GM23338 (cell line): ENCODE data around the gene TUBA1C. TPM values are rescaled to one million over a fixed set of nuclear protein-coding genes. Genes with fewer than 3 reads are reported as not detected.

Source experiments
- ATAC-seq: fragments of 200-7000 bp; cut with Tn5 transposase; 3 replicates; pipeline ENCODE4 v1.9.1; 2020
- DNase-seq: peaks from one replicate; pipeline ENCODE4 v3.0.0-alpha.2; 2015; ENCODE audit warnings: low spot score
- H2AFZ ChIP-seq: fragments of 200-600 bp; sonication (generic); 2 replicates; pipeline ENCODE4 v1.8.0; 2016; ENCODE audit warnings: antibody characterized with exemption, mild to moderate bottlenecking, moderate library complexity
- H3F3A ChIP-seq: fragments of 200-600 bp; sonication (generic); replicated peaks from 2 replicates; pipeline ENCODE4 v1.8.0; 2017; ENCODE audit warnings: antibody characterized with exemption, mixed run types, low read depth
- H3K27ac ChIP-seq: fragments of 200-600 bp; sonication (generic); 2 replicates; pipeline ENCODE4 v1.6.1; 2016; ENCODE audit warnings: low read depth
- H3K27me3 ChIP-seq: fragments of 200-600 bp; sonication (generic); 2 replicates; pipeline ENCODE4 v1.8.0; 2016; ENCODE audit warnings: mild to moderate bottlenecking, mixed run types, moderate library complexity; ENCODE audit not compliant: insufficient read depth
- H3K36me3 ChIP-seq: fragments of 200-600 bp; sonication (generic); 2 replicates; pipeline ENCODE4 v1.8.0; 2016; ENCODE audit warnings: mild to moderate bottlenecking; ENCODE audit not compliant: insufficient read depth
- H3K4me1 ChIP-seq: fragments of 200-600 bp; sonication (generic); 2 replicates; pipeline ENCODE4 v1.8.0; 2016; ENCODE audit warnings: mild to moderate bottlenecking, moderate library complexity; ENCODE audit not compliant: insufficient read depth
- H3K4me2 ChIP-seq: fragments of 200-600 bp; sonication (generic); 2 replicates; pipeline ENCODE4 v1.7.1; 2017; ENCODE audit warnings: mixed run types
- H3K4me3 ChIP-seq: fragments of 200-600 bp; sonication (generic); 2 replicates; pipeline ENCODE4 v1.6.1; 2016; ENCODE audit warnings: mixed run types
- H3K79me2 ChIP-seq: fragments of 200-600 bp; sonication (generic); replicated peaks from 2 replicates; pipeline ENCODE4 v1.8.0; 2017; ENCODE audit warnings: mild to moderate bottlenecking; ENCODE audit not compliant: insufficient read depth
- H3K9me2 ChIP-seq: fragments of 200-600 bp; sonication (generic); 2 replicates; pipeline ENCODE4 v1.8.0; 2017; ENCODE audit not compliant: insufficient read depth
- H4K20me1 ChIP-seq: fragments of 200-600 bp; sonication (generic); replicated peaks from 2 replicates; pipeline ENCODE4 v1.8.0; 2017; ENCODE audit warnings: mild to moderate bottlenecking; ENCODE audit not compliant: insufficient read depth
- H3K27ac Mint-ChIP-seq: 2 replicates; pipeline ENCODE4 v1.8.0; 2020; ENCODE audit warnings: inconsistent platforms, mild to moderate bottlenecking, moderate library complexity, mixed read lengths
- H3K27me3 Mint-ChIP-seq: 3 replicates; pipeline ENCODE4 v1.8.0; 2022; ENCODE audit warnings: low read depth, mild to moderate bottlenecking, moderate library complexity, mixed read lengths, inconsistent platforms; ENCODE audit not compliant: insufficient read depth, poor library complexity
- H3K36me3 Mint-ChIP-seq: 3 replicates; pipeline ENCODE4 v1.8.0; 2021; ENCODE audit warnings: low read depth, mild to moderate bottlenecking, inconsistent platforms, moderate library complexity, mixed read lengths
- H3K4me1 Mint-ChIP-seq: 3 replicates; pipeline ENCODE4 v1.8.0; 2020; ENCODE audit warnings: mild to moderate bottlenecking, inconsistent platforms, mixed read lengths
- H3K4me3 Mint-ChIP-seq: 3 replicates; pipeline ENCODE4 v1.8.0; 2021; ENCODE audit warnings: moderate library complexity, mild to moderate bottlenecking, inconsistent platforms, mixed read lengths
- H3K9me3 Mint-ChIP-seq: 3 replicates; pipeline ENCODE4 v1.8.0; 2020; ENCODE audit warnings: moderate library complexity, mild to moderate bottlenecking, inconsistent platforms, mixed read lengths
- CREB1 ChIP-seq: fragments of 250-450 bp; sonication (Bioruptor Pico); IDR thresholded peaks from 2 replicates; pipeline ENCODE4 v1.5.0; 2020; ENCODE audit warnings: low read depth, mild to moderate bottlenecking, moderate library complexity
- EZH2 ChIP-seq: fragments of 200-600 bp; sonication (generic); IDR thresholded peaks from one replicate; pipeline ENCODE4 v1.8.0; 2017; ENCODE audit warnings: antibody characterized with exemption, mild to moderate bottlenecking, low read depth; ENCODE audit not compliant: unreplicated experiment
- EZH2phosphoT487 ChIP-seq: fragments of 200-600 bp; sonication (generic); IDR thresholded peaks from one replicate; pipeline ENCODE4 v1.8.1; 2018; ENCODE audit warnings: antibody characterized with exemption; ENCODE audit not compliant: unreplicated experiment
- JUNB ChIP-seq: IDR thresholded peaks from one replicate; pipeline ENCODE4 v1.6.1; 2016; ENCODE audit warnings: antibody characterized with exemption; ENCODE audit not compliant: unreplicated experiment
- NANOG ChIP-seq: IDR thresholded peaks from 2 replicates; pipeline ENCODE4 v1.6.1; 2016; ENCODE audit warnings: antibody characterized with exemption, borderline replicate concordance
- POLR2AphosphoS5 ChIP-seq: IDR thresholded peaks from 2 replicates; pipeline ENCODE4 v1.6.1; 2016; ENCODE audit warnings: antibody characterized with exemption, low read depth
- STAT1 ChIP-seq: IDR thresholded peaks from one replicate; pipeline ENCODE4 v1.6.1; 2016; ENCODE audit warnings: antibody characterized with exemption; ENCODE audit not compliant: unreplicated experiment
- ZNF114 ChIP-seq: fragments of 250-450 bp; sonication (Bioruptor Pico); IDR thresholded peaks from 2 replicates; pipeline ENCODE4 v1.5.0; 2020; ENCODE audit warnings: mild to moderate bottlenecking, moderate library complexity
- ZNF331 ChIP-seq: fragments of 250-450 bp; sonication (Bioruptor Pico); IDR thresholded peaks from 2 replicates; pipeline ENCODE4 v1.5.0; 2020; ENCODE audit warnings: low read depth, mild to moderate bottlenecking, moderate library complexity
- polyA plus RNA-seq: library from polyadenylated mRNA; unstranded; fragments of >200 nt; fragmentation: Nextera tagmentation; extraction: Ambion mirVana; gene quantifications from 2 replicates; pipeline ENCODE4 v1.2.1, GENCODE V29; 2016
- total RNA-seq: library from RNA; depleted of rRNA; stranded (reverse); fragments of >200 nt; shearing (Covaris generic); gene quantifications from 2 replicates; pipeline ENCODE4 v1.2.3, GENCODE V29; 2014
- TF ChIP-seq, protein P1 (sequence below): IDR thresholded peaks from 2 replicates; pipeline ENCODE4 v1.6.1; 2016; ENCODE audit warnings: antibody characterized with exemption
- TF ChIP-seq, protein P2 (sequence below): fragments of 250-450 bp; sonication (Bioruptor Pico); IDR thresholded peaks from 2 replicates; pipeline ENCODE4 v1.5.0; 2020; ENCODE audit warnings: mild to moderate bottlenecking, moderate library complexity
- TF ChIP-seq, protein P3 (sequence below), 2 experiments: fragments of 200-600 bp in 1 of 2; sonication (generic) in 1 of 2; conservative IDR thresholded peaks; 2 replicates each; pipeline versions ENCODE4 v1.5.1 to v1.6.1; 2016 to 2017; ENCODE audit warnings: antibody characterized with exemption in 2 of 2, low read depth in 2 of 2, mild to moderate bottlenecking in 2 of 2, moderate library complexity in 1 of 2
- TF ChIP-seq, protein P4 (sequence below): IDR thresholded peaks from one replicate; pipeline ENCODE4 v1.6.1; 2018; ENCODE audit warnings: antibody characterized with exemption; ENCODE audit not compliant: unreplicated experiment

TUBA1C gene
- total and polyA plus RNA-seq, 2 experiments from 2014 or later: 191 to 728 TPM

DNA sequence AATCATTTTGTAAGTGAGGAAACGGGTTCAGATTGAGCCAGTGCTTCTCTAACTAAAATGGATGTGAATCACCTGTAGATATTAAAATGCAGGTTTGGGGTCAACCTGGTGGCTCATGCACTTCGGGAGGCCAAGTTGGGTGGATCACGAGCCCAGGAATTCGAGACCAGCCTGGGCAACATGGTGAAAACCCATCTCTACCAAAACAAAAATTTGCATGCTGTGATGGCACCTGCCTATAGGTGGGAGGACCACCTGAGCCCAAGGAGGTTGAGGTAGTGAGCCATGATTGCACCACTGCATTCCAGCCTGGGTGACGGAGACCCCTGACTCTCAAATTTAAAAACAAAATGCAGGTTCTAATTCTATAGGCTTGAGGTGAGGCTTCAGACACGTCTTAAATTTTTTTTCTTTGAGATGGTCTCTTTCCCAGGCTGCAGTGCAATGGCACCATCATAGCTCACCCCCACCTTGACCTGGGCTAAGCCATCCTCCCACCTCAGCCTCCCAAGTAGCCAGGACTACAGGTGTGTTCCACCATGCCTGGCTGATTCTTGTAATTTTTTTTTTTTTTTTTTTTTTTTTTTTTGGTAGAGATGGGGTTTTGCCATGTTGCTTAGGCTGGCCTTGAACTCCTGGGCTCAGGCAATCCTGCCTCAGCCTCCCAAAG, 9.0 kb downstream of the TUBA1C start:
- Histone ChIP-seq H3F3A (peaks cover 36% of the 10 kb centered on the region), H3K9me2 (no peaks in the 10 kb centered on the region), H3K27me3 (no peaks in the 10 kb centered on the region), H3K36me3 (peaks cover 41% of the 10 kb centered on the region), H4K20me1 (peaks cover 12% of the 10 kb centered on the region), H3K27ac (no peak overlapping the region), H3K4me2 (no peak overlapping the region), H3K4me3 (no peak overlapping the region), H2AFZ (no peak overlapping the region), H3K4me1 (no peaks in the 10 kb centered on the region), H3K79me2 (peaks cover 12% of the 10 kb centered on the region)
- Mint-ChIP-seq H3K4me1 (no peaks in the 10 kb centered on the region), H3K4me3 (no peak overlapping the region), H3K27ac (no peak overlapping the region), H3K36me3 (peaks cover 51% of the 10 kb centered on the region), H3K27me3 (peaks cover 7% of the 10 kb centered on the region), H3K9me3 (no peaks in the 10 kb centered on the region; the same call in 2 of the 3 replicates)
- TF ChIP-seq NANOG (no peak), STAT1 (no peak), POLR2AphosphoS5 (no peak), JUNB (no peak), ZNF331 (CRISPR knock-in tag) (no peak), EZH2 (no peak), CREB1 (CRISPR knock-in tag) (no peak), ZNF114 (CRISPR knock-in tag) (no peak), EZH2phosphoT487 (no peak)
- TF ChIP-seq, protein P1, sequence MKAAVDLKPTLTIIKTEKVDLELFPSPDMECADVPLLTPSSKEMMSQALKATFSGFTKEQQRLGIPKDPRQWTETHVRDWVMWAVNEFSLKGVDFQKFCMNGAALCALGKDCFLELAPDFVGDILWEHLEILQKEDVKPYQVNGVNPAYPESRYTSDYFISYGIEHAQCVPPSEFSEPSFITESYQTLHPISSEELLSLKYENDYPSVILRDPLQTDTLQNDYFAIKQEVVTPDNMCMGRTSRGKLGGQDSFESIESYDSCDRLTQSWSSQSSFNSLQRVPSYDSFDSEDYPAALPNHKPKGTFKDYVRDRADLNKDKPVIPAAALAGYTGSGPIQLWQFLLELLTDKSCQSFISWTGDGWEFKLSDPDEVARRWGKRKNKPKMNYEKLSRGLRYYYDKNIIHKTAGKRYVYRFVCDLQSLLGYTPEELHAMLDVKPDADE: no peak
- TF ChIP-seq, protein P2, sequence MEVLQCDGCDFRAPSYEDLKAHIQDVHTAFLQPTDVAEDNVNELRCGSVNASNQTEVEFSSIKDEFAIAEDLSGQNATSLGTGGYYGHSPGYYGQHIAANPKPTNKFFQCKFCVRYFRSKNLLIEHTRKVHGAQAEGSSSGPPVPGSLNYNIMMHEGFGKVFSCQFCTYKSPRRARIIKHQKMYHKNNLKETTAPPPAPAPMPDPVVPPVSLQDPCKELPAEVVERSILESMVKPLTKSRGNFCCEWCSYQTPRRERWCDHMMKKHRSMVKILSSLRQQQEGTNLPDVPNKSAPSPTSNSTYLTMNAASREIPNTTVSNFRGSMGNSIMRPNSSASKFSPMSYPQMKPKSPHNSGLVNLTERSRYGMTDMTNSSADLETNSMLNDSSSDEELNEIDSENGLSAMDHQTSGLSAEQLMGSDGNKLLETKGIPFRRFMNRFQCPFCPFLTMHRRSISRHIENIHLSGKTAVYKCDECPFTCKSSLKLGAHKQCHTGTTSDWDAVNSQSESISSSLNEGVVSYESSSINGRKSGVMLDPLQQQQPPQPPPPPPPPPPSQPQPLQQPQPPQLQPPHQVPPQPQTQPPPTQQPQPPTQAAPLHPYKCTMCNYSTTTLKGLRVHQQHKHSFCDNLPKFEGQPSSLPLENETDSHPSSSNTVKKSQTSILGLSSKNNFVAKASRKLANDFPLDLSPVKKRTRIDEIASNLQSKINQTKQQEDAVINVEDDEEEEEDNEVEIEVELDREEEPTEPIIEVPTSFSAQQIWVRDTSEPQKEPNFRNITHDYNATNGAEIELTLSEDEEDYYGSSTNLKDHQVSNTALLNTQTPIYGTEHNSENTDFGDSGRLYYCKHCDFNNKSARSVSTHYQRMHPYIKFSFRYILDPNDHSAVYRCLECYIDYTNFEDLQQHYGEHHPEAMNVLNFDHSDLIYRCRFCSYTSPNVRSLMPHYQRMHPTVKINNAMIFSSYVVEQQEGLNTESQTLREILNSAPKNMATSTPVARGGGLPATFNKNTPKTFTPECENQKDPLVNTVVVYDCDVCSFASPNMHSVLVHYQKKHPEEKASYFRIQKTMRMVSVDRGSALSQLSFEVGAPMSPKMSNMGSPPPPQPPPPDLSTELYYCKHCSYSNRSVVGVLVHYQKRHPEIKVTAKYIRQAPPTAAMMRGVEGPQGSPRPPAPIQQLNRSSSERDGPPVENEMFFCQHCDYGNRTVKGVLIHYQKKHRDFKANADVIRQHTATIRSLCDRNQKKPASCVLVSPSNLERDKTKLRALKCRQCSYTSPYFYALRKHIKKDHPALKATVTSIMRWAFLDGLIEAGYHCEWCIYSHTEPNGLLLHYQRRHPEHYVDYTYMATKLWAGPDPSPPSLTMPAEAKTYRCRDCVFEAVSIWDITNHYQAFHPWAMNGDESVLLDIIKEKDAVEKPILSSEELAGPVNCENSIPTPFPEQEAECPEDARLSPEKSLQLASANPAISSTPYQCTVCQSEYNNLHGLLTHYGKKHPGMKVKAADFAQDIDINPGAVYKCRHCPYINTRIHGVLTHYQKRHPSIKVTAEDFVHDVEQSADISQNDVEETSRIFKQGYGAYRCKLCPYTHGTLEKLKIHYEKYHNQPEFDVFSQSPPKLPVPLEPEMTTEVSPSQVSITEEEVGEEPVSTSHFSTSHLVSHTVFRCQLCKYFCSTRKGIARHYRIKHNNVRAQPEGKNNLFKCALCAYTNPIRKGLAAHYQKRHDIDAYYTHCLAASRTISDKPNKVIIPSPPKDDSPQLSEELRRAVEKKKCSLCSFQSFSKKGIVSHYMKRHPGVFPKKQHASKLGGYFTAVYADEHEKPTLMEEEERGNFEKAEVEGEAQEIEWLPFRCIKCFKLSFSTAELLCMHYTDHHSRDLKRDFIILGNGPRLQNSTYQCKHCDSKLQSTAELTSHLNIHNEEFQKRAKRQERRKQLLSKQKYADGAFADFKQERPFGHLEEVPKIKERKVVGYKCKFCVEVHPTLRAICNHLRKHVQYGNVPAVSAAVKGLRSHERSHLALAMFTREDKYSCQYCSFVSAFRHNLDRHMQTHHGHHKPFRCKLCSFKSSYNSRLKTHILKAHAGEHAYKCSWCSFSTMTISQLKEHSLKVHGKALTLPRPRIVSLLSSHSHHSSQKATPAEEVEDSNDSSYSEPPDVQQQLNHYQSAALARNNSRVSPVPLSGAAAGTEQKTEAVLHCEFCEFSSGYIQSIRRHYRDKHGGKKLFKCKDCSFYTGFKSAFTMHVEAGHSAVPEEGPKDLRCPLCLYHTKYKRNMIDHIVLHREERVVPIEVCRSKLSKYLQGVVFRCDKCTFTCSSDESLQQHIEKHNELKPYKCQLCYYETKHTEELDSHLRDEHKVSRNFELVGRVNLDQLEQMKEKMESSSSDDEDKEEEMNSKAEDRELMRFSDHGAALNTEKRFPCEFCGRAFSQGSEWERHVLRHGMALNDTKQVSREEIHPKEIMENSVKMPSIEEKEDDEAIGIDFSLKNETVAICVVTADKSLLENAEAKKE (CRISPR knock-in tag): no peak
- TF ChIP-seq, protein P3, sequence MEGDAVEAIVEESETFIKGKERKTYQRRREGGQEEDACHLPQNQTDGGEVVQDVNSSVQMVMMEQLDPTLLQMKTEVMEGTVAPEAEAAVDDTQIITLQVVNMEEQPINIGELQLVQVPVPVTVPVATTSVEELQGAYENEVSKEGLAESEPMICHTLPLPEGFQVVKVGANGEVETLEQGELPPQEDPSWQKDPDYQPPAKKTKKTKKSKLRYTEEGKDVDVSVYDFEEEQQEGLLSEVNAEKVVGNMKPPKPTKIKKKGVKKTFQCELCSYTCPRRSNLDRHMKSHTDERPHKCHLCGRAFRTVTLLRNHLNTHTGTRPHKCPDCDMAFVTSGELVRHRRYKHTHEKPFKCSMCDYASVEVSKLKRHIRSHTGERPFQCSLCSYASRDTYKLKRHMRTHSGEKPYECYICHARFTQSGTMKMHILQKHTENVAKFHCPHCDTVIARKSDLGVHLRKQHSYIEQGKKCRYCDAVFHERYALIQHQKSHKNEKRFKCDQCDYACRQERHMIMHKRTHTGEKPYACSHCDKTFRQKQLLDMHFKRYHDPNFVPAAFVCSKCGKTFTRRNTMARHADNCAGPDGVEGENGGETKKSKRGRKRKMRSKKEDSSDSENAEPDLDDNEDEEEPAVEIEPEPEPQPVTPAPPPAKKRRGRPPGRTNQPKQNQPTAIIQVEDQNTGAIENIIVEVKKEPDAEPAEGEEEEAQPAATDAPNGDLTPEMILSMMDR (conservative IDR thresholded peaks at IDR 0.05; ENCODE audit: low read depth in 2 of 2): no peak
- TF ChIP-seq, protein P4, sequence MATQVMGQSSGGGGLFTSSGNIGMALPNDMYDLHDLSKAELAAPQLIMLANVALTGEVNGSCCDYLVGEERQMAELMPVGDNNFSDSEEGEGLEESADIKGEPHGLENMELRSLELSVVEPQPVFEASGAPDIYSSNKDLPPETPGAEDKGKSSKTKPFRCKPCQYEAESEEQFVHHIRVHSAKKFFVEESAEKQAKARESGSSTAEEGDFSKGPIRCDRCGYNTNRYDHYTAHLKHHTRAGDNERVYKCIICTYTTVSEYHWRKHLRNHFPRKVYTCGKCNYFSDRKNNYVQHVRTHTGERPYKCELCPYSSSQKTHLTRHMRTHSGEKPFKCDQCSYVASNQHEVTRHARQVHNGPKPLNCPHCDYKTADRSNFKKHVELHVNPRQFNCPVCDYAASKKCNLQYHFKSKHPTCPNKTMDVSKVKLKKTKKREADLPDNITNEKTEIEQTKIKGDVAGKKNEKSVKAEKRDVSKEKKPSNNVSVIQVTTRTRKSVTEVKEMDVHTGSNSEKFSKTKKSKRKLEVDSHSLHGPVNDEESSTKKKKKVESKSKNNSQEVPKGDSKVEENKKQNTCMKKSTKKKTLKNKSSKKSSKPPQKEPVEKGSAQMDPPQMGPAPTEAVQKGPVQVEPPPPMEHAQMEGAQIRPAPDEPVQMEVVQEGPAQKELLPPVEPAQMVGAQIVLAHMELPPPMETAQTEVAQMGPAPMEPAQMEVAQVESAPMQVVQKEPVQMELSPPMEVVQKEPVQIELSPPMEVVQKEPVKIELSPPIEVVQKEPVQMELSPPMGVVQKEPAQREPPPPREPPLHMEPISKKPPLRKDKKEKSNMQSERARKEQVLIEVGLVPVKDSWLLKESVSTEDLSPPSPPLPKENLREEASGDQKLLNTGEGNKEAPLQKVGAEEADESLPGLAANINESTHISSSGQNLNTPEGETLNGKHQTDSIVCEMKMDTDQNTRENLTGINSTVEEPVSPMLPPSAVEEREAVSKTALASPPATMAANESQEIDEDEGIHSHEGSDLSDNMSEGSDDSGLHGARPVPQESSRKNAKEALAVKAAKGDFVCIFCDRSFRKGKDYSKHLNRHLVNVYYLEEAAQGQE: no peak
- ATAC-seq (peak; percentile 12; the same call in 1 of the 3 replicates), DNase-seq (no peak)
